GM12891 (cell line): ENCODE data around the gene SP100.

Experiments
- POLR2A ChIP-seq: IDR thresholded peaks from 2 replicates; pipeline ENCODE4 v1.6.1; 2011; ENCODE audit warnings: low read depth, low read length, control low read depth
- POLR2AphosphoS5 ChIP-seq: IDR thresholded peaks from 2 replicates; pipeline ENCODE4 v1.6.1; 2011; ENCODE audit warnings: low read depth, low read length, control low read depth
- SPI1 ChIP-seq: IDR thresholded peaks from 2 replicates; pipeline ENCODE4 v1.6.1; 2011; ENCODE audit warnings: low read depth, low read length, control low read depth
- TAF1 ChIP-seq: IDR thresholded peaks from 2 replicates; pipeline ENCODE4 v1.6.1; 2011; ENCODE audit warnings: low read depth, low read length, control low read depth

- TF ChIP-seq POLR2A: no peak
- TF ChIP-seq POLR2AphosphoS5: no peak
- no peak for TF ChIP-seq TAF1
- no peak for TF ChIP-seq SPI1
Measured at GRCh38 chr2:230557065-230557464, 141.1 kb downstream of the SP100 start.
